ENCODE measurements around the gene TLCD5. TPM values are rescaled to one million over a fixed set of nuclear protein-coding genes. Genes with fewer than 3 reads are reported as not detected.

The TLCD5 gene
- total RNA-seq (2014; rRNA removed; shearing (Covaris generic)), result 1.4 and 2.2 TPM in 2 replicates

DNA sequence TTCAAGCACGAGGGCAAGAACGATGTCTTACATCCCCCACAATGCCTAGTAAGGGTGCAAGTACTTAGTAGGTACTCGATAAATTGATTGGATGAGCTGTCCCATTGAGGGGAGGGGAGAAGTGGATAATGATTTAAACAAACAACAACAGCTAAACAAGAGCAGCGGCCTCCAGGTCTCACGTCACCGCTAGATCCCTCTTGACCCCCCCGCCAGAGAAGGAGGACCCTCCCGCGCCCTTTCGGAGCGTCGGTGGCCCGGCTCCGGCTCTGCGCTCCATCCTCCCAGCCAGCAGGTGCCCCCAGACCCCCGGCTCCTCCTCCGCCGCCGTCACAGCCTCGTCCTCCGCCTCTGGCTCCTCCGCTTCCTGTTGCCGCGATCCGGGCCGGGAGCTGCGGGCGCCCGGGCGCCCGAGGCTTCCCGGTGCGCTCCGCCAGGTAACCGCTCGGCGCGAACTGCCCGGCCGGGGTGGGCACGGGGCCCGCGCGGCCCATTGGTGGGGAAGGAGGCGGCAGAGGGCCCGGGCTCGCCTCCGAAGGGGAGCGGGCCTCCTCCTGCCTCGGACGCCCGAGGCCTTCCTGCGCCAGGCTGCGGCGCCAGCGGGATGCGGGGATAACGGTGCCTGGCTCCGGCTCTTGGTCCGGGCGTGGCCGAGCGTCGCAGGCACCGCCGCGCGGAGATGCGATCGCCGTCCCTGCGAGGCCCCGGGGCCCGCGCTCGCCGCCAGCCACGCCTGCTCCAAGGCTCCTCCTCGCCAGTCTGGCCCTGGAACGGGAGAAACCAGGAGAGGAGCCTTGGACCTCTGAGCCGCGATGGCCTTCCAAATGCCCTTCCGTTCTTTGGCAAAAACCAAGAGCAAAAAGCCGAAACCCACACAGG lies at the start of gene TLCD5:
Gene TLCD5, plus strand, starts transcription at position 368 of the 879 bp plus-strand sequence. CDS start 2,143 bp downstream, outside the sequence.
- Histone ChIP-seq H3K9me3 (replicated peaks) (no peaks in the 10 kb centered on the region), H3K4me1 (peaks cover 7% of the 10 kb centered on the region; the same call in 1 of the 2 replicates), H3K27me3 (no peaks in the 10 kb centered on the region), H3K36me3 (no peaks in the 10 kb centered on the region), H3K27ac (peak within 1 kb of the TSS; percentile 37), H3K4me3 (peak within 1 kb of the TSS; percentile 70)
- DNase-seq, result peak; percentile 58 to 59

DNA sequence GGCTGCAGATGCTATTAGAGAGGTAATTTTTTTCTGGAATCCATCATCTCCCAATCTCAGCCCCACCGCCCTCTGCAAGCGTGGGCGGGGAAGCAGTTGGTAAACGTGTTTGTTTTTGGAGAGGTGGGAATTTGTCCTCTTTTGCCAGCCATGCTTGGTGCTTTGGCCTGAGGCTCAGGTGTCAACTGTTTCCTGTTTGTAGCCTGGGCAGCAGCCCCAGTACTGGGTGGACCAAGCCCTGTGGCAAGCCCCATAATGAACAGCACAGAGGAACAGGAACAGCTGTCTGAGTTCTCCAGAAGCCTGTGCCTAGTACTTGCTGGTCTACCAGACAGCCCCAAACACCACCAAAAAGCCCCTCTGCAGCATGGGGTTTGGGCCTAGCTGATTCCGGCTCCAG lies 45.6 kb upstream of the TLCD5 start:
- DNase-seq, result no peak
- H3K9me3 ChIP-seq (replicated peaks), result no peaks in the 10 kb centered on the region
- no peaks in the 10 kb centered on the region for H3K4me1 ChIP-seq
- no peaks in the 10 kb centered on the region for H3K36me3 ChIP-seq
- no peak overlapping the region for H3K4me3 ChIP-seq
- no peak overlapping the region for H3K27ac ChIP-seq
- no peaks in the 10 kb centered on the region for H3K27me3 ChIP-seq

DNA sequence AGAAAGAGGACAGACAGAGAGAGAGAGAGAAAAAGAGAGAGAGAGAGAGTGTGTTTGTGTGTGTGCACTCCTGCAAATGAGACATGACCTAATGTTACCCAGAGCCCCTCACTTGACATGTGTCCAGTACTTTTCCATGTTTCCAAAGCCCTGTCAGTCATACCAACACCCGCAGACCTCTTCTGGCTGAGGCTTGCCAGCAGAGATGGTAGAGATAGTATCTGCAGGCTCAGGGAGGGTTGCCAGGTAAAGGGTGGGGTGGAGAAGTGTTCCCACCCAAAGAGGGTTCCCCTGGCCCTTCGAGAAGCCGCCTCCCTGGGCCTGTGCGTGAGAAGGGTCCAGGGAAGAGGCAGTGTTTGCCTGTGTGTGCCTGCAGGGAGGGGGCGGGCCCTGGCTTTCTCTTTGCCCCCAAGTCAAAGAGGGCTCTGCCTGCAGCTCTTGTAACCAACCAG lies 44.5 kb upstream of the TLCD5 start:
- Histone ChIP-seq H3K4me1 (no peaks in the 10 kb centered on the region), H3K27me3 (no peaks in the 10 kb centered on the region), H3K4me3 (no peak overlapping the region), H3K36me3 (no peaks in the 10 kb centered on the region), H3K27ac (no peak overlapping the region), H3K9me3 (replicated peaks) (no peaks in the 10 kb centered on the region)
- no peak for DNase-seq

DNA sequence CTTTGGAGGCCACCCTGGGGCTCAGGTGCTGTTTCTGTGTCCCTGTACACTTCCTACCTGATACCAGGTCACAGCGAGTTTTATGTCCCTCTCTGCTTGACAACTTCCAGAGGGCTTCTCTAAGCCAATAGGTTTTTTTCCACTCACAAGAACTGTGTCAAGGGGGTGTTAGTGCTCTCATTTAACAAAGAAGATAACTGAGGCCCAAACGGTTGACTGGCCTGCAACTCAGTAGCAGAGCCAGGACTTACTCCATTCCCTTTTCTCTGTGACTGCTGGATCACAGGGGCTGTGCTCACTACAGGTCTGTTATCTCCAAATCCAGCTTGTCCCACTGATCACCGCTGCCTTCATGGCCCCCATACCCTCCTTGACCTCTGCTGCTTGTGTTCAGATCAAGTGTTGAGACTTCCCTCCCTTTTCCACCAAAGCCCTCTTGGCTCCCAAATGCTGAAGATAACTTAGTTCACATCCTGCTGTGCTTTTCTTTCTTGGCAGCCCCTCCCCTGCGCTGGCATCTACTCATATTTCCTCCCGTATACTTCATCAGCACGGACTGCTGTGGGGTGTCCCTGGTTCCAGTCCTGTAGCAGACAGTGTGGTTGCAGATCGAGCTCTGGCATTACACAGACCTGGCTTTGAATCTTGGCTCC lies 43.8 kb upstream of the TLCD5 start:
- Histone ChIP-seq H3K27ac (no peak overlapping the region), H3K4me1 (no peaks in the 10 kb centered on the region), H3K27me3 (no peaks in the 10 kb centered on the region), H3K36me3 (no peaks in the 10 kb centered on the region), H3K4me3 (no peak overlapping the region), H3K9me3 (replicated peaks) (no peaks in the 10 kb centered on the region)
- no peak for DNase-seq

DNA sequence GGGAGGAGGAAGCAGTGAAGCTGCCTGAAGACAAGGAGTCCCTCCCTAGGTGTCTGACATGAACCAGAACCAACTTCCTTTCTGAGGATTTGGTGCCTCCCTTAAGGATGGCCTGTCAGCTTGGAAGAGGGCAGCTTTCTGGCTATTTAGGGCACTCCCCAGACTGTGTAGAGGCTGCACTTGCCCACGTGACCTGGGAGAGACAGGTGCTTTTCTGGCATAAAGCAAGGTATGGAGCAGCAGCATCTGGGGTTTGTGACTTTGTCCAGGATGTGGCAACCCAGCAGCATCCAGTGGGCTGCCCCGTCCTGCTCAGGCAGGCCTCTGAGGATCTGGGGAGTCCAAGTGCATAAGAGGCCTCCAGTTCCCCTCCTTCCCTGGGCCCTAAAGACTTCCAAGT lies 42.0 kb upstream of the TLCD5 start:
- Histone ChIP-seq H3K27ac (no peak overlapping the region), H3K4me3 (no peak overlapping the region), H3K4me1 (no peaks in the 10 kb centered on the region), H3K9me3 (replicated peaks) (no peaks in the 10 kb centered on the region), H3K36me3 (no peaks in the 10 kb centered on the region), H3K27me3 (no peaks in the 10 kb centered on the region)
- no peak for DNase-seq

DNA sequence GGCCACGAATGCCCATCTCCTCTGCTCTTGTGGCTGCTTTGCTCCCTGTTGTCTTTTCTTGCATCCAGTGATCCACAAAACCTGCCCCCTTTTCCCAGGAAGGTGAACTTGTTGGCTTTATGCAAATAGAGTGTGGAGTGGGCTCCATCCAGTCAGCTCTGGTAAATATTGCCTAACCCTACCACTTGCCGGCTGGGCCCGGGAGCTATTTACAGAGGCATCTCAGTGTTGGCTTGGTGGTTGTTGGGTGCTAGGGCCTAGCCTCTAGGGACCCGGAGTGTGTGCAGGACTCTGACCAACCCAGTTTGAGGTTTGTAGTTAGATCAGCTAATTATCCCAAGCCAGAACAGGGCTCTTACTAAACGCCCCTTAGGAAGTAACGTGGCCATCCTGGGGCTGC lies 40.8 kb upstream of the TLCD5 start:
- Histone ChIP-seq H3K36me3 (no peaks in the 10 kb centered on the region), H3K9me3 (replicated peaks) (no peaks in the 10 kb centered on the region), H3K4me3 (no peak overlapping the region), H3K27ac (no peak overlapping the region), H3K4me1 (no peaks in the 10 kb centered on the region), H3K27me3 (no peaks in the 10 kb centered on the region)
- no peak for DNase-seq

DNA sequence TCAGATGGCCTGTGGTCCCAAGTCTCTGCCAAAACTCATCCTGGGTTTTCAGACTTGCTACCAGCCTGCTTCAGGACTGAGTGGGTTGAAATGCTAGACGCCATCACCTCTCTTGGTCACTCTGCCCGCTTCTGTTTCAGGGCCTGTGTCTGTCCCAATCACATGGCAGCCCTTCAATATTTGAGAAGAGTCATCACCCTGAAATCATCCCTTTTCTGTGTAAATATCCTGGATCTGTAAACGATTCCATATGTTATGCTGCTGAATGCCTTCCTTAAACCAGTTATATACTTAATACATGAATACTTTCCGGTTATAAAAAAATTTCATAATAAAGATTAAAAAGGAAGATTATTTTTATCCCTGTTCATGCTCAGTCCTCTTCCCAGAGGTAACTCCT lies 39.8 kb upstream of the TLCD5 start:
- no peaks in the 10 kb centered on the region for H3K27me3 ChIP-seq

DNA sequence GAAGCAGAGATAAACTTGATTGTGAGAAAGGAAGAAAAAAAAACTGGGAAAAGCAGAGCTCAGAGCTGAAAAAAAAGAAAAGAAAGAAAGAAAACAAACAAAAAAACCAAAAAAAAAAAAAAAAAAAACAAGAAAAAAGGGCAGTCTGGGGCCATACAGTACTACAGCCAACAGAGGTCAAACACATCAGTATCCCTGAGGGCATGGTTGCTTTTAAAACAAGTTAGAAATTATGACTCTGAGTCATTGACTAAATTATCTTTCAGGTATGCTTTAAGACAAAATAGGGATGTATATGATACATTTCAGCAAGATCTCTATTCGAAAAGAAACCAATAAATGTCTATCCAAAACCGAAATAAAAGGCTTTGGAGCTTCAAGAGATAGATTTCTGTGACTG lies 37.1 kb upstream of the TLCD5 start:
- DNase-seq, result no peak
- Histone ChIP-seq H3K27ac (no peak overlapping the region), H3K9me3 (replicated peaks) (no peaks in the 10 kb centered on the region), H3K4me3 (no peak overlapping the region), H3K36me3 (no peaks in the 10 kb centered on the region), H3K27me3 (no peaks in the 10 kb centered on the region), H3K4me1 (no peaks in the 10 kb centered on the region)

More for the DNA sequence above, 39.8 kb upstream of the TLCD5 start:
- Histone ChIP-seq H3K4me3 (no peak overlapping the region), H3K4me1 (no peaks in the 10 kb centered on the region), H3K27ac (no peak overlapping the region), H3K36me3 (no peaks in the 10 kb centered on the region), H3K9me3 (replicated peaks) (no peaks in the 10 kb centered on the region)
- DNase-seq, result no peak

DNA sequence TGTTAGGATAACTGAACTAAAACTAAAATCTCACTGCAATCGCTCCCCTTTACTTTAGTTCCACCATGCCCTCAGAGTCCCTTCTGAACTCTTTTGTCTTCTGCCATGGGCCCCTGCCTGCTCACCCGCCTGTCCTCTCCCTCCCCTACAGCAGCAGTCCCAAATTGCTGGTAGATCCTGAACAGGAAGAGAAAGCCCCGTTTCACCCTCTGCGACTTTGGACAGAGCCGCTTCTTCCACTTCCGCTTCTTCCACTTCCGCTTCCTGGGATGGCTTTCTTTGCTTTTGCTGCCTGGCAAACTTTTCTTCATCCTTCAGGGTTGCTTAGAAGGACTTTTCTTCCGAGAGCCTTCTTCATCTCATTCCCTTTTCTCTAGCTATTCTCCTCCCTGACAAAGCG lies 35.7 kb upstream of the TLCD5 start:
- Histone ChIP-seq H3K27ac (no peak overlapping the region), H3K4me3 (no peak overlapping the region), H3K4me1 (no peaks in the 10 kb centered on the region), H3K9me3 (replicated peaks) (no peaks in the 10 kb centered on the region), H3K27me3 (no peaks in the 10 kb centered on the region), H3K36me3 (no peaks in the 10 kb centered on the region)
- no peak for DNase-seq

DNA sequence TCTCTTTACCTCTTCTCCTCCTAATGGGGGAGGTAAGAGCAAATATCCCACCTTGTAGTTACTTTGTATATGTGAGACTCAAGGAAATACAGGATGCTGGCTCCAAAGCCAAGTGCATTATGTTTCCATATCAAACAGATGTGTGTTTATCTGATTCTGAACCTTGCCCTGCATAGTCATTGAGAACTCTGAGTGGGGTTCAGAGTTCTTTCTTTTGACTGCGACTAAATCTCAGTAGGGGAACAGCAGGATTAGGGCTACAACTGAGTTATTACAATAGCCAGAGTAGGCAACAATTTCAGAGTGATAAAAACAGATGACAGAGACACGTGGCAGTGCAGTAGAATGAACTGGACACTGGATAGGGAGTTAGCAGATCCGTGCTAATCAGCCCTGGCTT lies 34.1 kb upstream of the TLCD5 start:
- no peak for DNase-seq
- H3K4me3 ChIP-seq, result no peak overlapping the region
- H3K4me1 ChIP-seq, result no peaks in the 10 kb centered on the region
- H3K27me3 ChIP-seq, result no peaks in the 10 kb centered on the region
- H3K36me3 ChIP-seq, result no peaks in the 10 kb centered on the region
- H3K27ac ChIP-seq, result no peak overlapping the region
- H3K9me3 ChIP-seq (replicated peaks), result no peaks in the 10 kb centered on the region

DNA sequence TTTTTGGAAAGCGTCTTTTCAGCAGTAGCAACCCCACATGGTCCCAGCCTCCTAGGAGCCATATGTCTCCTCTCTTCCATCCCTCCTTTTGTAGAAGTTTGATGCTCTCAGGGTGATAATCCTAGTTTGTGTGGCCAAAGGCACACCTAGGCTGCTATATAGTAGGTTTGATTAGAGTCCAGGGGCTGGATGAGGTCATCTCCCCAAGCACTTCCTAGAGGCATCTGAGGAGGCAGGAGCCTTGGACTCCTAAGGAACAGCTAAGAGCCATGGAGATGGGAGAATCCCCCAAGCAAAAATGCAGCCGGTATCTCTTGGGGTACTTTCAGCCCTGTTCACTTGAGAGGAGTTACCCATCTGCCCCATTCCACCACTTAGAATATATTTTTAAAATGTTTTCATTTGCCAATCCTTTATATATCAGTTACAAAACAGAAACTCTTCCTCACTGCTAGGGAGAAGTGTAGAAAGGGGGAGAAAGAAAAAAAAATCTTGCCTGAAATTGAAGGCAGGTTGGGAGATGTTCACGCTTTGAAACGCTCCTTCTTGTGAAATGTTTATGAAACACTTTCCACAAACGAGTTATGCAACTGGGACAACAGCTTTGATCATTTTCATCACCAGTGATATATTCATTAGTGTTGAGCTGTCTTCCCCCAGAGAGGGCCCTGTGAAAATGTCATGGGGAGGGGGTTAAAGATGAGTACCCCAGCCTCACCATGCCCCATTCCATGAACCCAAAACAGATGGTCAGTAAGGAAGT lies 31.9 kb upstream of the TLCD5 start:
- DNase-seq, result no peak
- Histone ChIP-seq H3K27me3 (no peaks in the 10 kb centered on the region), H3K36me3 (no peaks in the 10 kb centered on the region), H3K4me3 (no peak overlapping the region), H3K9me3 (replicated peaks) (no peaks in the 10 kb centered on the region), H3K4me1 (no peaks in the 10 kb centered on the region), H3K27ac (no peak overlapping the region)

DNA sequence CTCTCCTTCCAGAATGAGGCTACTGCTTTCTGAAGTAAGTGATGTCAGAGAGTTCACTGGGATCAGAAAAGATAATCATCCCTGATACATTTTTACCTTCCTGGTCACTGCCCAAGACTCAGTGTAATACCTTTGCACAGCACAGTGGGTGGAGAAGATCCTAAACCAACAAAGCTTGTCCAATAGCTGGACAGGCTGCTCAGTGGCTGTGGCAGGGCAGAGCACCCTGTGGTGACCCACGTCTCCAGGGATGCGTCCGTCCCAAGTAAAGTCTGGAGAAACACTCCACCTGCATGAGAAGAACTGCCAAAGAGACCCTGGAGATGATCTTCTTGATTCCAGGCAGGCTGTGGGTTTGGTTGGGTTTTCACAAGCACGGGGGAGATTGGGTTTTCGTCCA lies 31.0 kb upstream of the TLCD5 start:
- no peak overlapping the region for H3K27ac ChIP-seq
- no peak for DNase-seq
- H3K4me3 ChIP-seq, result no peak overlapping the region
- no peaks in the 10 kb centered on the region for H3K4me1 ChIP-seq
- H3K9me3 ChIP-seq (replicated peaks), result no peaks in the 10 kb centered on the region
- H3K27me3 ChIP-seq, result no peaks in the 10 kb centered on the region
- no peaks in the 10 kb centered on the region for H3K36me3 ChIP-seq

DNA sequence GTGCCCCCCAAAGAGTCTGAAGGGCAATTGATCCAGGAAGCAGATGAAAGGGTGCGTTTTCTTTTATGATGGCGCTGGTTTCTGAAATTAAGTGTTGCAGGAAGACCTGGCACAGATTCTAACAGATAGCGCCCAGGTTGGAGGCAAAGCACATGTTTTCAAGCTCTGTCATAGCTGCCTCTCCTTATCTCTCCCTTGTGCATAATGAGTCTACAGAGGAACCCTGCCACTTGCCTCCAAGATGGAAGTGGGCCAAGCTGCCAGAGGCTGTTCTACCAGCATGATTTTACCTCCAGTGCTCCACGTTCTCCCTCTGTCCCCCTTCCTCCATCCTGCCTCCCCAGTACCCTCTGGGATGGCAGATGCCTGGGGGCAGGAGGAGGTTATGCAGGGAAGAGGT lies 30.0 kb upstream of the TLCD5 start:
- Histone ChIP-seq H3K9me3 (replicated peaks) (no peaks in the 10 kb centered on the region), H3K4me1 (no peaks in the 10 kb centered on the region), H3K36me3 (no peaks in the 10 kb centered on the region), H3K27me3 (no peaks in the 10 kb centered on the region), H3K4me3 (no peak overlapping the region), H3K27ac (no peak overlapping the region)
- no peak for DNase-seq

DNA sequence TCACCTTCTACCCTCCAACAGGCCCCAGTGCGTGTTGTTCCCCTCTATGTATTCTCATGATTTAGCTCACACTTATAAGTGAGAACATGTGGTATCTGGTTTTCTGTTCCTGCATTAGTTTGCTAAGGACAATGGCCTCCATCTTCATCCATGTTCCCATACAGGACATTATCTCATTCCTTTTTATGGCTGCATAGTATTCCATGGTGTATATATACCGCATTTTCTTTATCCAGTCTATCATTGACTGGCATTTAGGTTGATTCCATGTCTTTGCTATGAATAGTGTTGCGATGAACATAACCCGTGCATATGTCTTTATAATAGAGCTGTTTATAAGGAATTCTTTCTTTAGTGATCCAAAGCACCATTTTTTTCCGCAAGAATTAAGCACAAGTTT lies 28.5 kb upstream of the TLCD5 start:
- Histone ChIP-seq H3K27ac (no peak overlapping the region), H3K4me1 (no peaks in the 10 kb centered on the region), H3K9me3 (replicated peaks) (no peaks in the 10 kb centered on the region), H3K27me3 (no peaks in the 10 kb centered on the region), H3K36me3 (no peaks in the 10 kb centered on the region), H3K4me3 (no peak overlapping the region)
- DNase-seq, result no peak

DNA sequence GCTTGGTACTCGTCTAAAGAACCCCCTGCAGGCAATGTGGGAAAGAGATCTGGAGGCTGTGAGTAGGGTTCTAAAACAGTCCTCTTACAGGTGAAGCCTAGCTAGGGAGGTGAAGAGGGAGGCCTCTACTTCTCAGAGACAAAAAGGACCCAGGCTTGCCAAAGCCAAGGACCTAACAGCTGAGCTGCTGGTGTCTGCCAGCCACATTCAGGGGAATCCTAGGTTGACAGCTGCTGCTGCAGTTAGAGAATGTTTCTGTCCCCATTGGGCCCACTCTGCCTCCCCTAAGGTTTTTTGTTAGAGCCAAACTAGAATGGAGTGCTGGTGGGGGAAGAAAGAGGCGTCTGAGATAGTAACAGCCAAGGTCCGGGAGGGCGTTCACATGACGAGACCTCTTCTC lies 26.6 kb upstream of the TLCD5 start:
- no peaks in the 10 kb centered on the region; the same call in 1 of the 2 replicates for H3K4me1 ChIP-seq
- no peaks in the 10 kb centered on the region for H3K27me3 ChIP-seq
- H3K27ac ChIP-seq, result no peak overlapping the region
- DNase-seq, result no peak
- H3K36me3 ChIP-seq, result no peaks in the 10 kb centered on the region
- no peaks in the 10 kb centered on the region for H3K9me3 ChIP-seq (replicated peaks)
- H3K4me3 ChIP-seq, result no peak overlapping the region
